ENCODE measurements around the gene DFFA. TPM values are rescaled to one million over a fixed set of nuclear protein-coding genes. Genes with fewer than 3 reads are reported as not detected.
A peak's percentile ranks its signal among the peaks of the same experiment; 100 is the strongest.

The DFFA gene
- polyA plus RNA-seq, 4 donors, result 8.9 to 30.3 (median 17.2) TPM

DNA sequence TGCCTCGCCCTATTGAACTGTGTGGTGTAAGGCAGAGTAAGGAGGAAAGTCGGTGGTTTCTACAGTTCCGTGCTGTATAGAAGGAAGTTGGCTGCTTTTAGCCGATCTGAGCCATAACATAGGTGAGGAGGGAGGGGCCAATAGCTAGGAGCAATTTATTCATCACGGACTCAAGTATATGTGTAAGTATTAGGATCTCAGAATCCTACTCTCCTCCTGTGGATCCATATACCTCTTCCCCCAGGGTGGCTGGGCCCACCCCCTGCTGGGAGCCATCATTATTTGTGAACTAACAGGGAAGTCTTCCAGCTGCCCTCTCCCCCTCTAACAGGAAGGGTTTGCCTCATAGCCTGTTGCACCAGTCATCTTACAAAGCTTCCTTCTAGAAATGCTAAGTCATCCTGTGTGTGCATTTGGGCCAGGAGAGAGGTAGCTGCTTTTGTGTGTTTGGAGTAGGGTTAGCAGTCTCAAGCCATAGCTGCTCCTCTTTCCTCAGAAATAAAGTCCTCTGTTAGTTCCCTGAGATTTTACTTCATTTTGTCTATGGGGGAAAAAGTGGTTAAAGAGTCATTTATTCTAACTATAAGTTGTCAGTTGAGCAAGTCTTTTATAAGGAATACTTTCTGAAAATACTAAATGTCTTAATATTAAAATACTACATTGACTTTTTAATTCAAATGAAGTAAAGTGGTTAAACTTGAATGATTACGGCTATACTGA is 57.0 kb downstream of the DFFA start:
- Histone ChIP-seq H3K27ac (ENCODE audit: low read depth in 1 of 3, low read length in 2 of 3) (peak overlapping the region in 2 of 3 donors; percentile 25 to 51), H3K4me1 (ENCODE audit: control insufficient read depth in 3 of 3, insufficient read depth in 2 of 3, low read depth in 1 of 3, low read length in 2 of 3) (peaks cover 0 to 4% (median 0%) of the 10 kb centered on the region in 3 donors), H3K27me3 (ENCODE audit: control insufficient read depth in 3 of 3, insufficient read depth in 3 of 3, low read length in 3 of 3) (no peaks in the 10 kb centered on the region), H3K9me3 (ENCODE audit: control insufficient read depth in 2 of 2, insufficient read depth in 1 of 2, low read depth in 1 of 2, low read length in 1 of 2) (no peaks in the 10 kb centered on the region), H3K36me3 (ENCODE audit: control insufficient read depth in 3 of 3, insufficient read depth in 2 of 3, low read depth in 1 of 3, low read length in 3 of 3) (peaks cover 34 to 66% (median 43%) of the 10 kb centered on the region in 3 donors), H3K4me3 (ENCODE audit: low read depth in 1 of 3, low read length in 3 of 3) (no peak overlapping the region)
- 56 to 66% (median 58%) methylated on average over 6 of the region's 6 CpGs for whole genome bisulfite sequencing, 3 donors
- FAIRE-seq (no peak), DNase-seq (peak in 1 of 2 donors; percentile 58)

DNA sequence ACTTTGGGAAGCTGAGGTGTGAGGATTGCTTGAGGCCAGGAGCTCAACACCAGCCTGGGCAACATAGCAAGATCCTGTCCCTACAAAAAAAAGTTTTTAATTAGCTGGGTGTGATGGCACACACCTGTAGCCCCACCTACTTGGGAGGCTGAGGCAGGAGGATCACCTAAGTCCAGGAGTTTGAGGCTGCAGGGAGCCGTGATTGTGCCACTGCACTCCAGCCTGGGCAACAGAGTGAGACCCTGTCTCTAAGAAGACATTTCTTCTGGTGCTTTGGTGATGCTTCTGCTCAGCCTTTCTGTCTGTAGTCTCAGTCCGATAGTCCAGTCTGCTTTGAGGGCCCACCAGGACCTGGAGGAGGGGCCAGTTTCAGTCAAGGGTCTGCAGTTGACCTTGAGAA is 65.1 kb downstream of the DFFA start:
- FAIRE-seq, result no peak
- 93 to 96% (median 95%) methylated on average over 2 of the region's 2 CpGs for WGBS, 3 donors
- Histone ChIP-seq H3K4me1 (ENCODE audit: control insufficient read depth in 3 of 3, insufficient read depth in 2 of 3, low read depth in 1 of 3, low read length in 2 of 3) (no peaks in the 10 kb centered on the region), H3K9me3 (ENCODE audit: control insufficient read depth in 2 of 2, insufficient read depth in 1 of 2, low read depth in 1 of 2, low read length in 1 of 2) (no peaks in the 10 kb centered on the region), H3K4me3 (ENCODE audit: low read depth in 1 of 3, low read length in 3 of 3) (no peak overlapping the region), H3K27me3 (ENCODE audit: control insufficient read depth in 3 of 3, insufficient read depth in 3 of 3, low read length in 3 of 3) (no peaks in the 10 kb centered on the region), H3K36me3 (ENCODE audit: control insufficient read depth in 3 of 3, insufficient read depth in 2 of 3, low read depth in 1 of 3, low read length in 3 of 3) (peaks cover 22 to 76% (median 38%) of the 10 kb centered on the region in 3 donors), H3K27ac (ENCODE audit: low read depth in 1 of 3, low read length in 2 of 3) (no peak overlapping the region)
- DNase-seq, result no peak

Other genes with a start within 250 kb of the DFFA start
- gene PGD, start 73.5 kb downstream of the DFFA start, polyA plus RNA-seq, result 100 to 1,000 TPM; 106 to 226 (median 174) TPM
- gene CENPS, start 42.1 kb downstream of the DFFA start, polyA plus RNA-seq, result 10 to 100 TPM; 11.3 to 28.3 (median 26.6) TPM
- 1 to 10 TPM in 1 of 4 donors, under 1 TPM in 1, not detected in 2; 0.97 to 1.3 TPM for gene CORT, start 22.5 kb downstream of the DFFA start, polyA plus RNA-seq
- 10 to 100 TPM; 15.9 to 26.9 (median 24.7) TPM for gene PEX14, start 2.4 kb upstream of the DFFA start, polyA plus RNA-seq